Measurements from ENCODE around the gene VPS36.
"Not testable (repeated sequence)": the region's sequence is repeated elsewhere in the genome, so short reads cannot be mapped to it uniquely, and the experiment has no call there.

The VPS36 gene

GRCh38 chr13:52374873-52375411 is 75.5 kb downstream of the VPS36 start:
- DNase-seq: no peak
- no peak for ATAC-seq

- ATAC-seq (no peak), DNase-seq (no peak)
Measured at GRCh38 chr13:52374389-52374788, 76.0 kb downstream of the VPS36 start.

GRCh38 chr13:52373277-52373676 is 77.2 kb downstream of the VPS36 start:
- ATAC-seq, DNase-seq: not testable (repeated sequence)

- DNase-seq (no peak), ATAC-seq (no peak)
Measured at GRCh38 chr13:52371736-52372247, 78.6 kb downstream of the VPS36 start.

GRCh38 chr13:52366291-52366690 is 84.1 kb downstream of the VPS36 start:
- DNase-seq (no peak), ATAC-seq (no peak)

Data from stimulated activated naive CD8-positive, alpha-beta T cell treated with anti-CD3 and anti-CD28 coated beads, Interleukin-15, Interleukin-2, amounts not matched to agents 100 U/mL and 50 U/mL, for 24 hours (primary cell).